Measurements from ENCODE around the gene ARMC3.

DNA sequence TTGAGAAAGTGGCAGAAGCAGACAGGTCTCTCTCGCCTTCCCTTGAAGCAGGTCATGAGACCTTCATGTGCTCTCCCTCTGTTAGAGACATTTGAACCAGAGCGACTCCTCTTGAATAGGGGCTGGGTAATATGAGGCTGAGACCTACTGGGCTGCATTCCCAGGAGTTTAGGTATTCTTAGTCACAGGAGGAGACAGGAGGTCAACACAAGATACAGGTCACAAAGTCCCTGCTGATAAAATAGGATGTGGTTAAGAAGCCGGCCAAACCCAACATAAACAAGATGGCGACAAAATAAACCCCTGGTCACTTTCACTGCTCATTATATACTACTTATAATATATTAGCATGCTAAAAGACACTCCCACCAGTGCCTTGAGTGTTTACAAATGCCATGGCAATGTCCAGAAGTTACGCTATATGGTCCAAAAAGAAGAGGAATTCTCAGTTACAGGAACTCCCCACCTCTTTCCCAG, 124.0 kb downstream of the ARMC3 start:
- TF ChIP-seq, protein P1, sequence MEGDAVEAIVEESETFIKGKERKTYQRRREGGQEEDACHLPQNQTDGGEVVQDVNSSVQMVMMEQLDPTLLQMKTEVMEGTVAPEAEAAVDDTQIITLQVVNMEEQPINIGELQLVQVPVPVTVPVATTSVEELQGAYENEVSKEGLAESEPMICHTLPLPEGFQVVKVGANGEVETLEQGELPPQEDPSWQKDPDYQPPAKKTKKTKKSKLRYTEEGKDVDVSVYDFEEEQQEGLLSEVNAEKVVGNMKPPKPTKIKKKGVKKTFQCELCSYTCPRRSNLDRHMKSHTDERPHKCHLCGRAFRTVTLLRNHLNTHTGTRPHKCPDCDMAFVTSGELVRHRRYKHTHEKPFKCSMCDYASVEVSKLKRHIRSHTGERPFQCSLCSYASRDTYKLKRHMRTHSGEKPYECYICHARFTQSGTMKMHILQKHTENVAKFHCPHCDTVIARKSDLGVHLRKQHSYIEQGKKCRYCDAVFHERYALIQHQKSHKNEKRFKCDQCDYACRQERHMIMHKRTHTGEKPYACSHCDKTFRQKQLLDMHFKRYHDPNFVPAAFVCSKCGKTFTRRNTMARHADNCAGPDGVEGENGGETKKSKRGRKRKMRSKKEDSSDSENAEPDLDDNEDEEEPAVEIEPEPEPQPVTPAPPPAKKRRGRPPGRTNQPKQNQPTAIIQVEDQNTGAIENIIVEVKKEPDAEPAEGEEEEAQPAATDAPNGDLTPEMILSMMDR (IDR thresholded peaks at IDR 0.05), result no peak
- TF ChIP-seq EZH2 (IDR thresholded peaks at IDR 0.05; ENCODE audit: borderline replicate concordance, insufficient read depth, low read depth, low read length, poor library complexity, severe bottlenecking), result no peak
